OCI-LY1 (cell line): ENCODE results near the gene ARHGEF19.

Experiments
- H2AFZ ChIP-seq: fragments of 200-600 bp; sonication (generic), shearing (Covaris generic); 2 replicates; pipeline ENCODE4 v1.6.0; 2014; ENCODE audit warnings: antibody characterized with exemption, mild to moderate bottlenecking, low read length
- H3F3A ChIP-seq: fragments of 200-600 bp; sonication (generic), shearing (Covaris generic); 2 replicates; pipeline ENCODE4 v1.6.0; 2014; ENCODE audit warnings: mild to moderate bottlenecking, antibody characterized with exemption, low read length, moderate library complexity; ENCODE audit not compliant: insufficient read depth
- H3K27ac ChIP-seq: fragments of 200-600 bp; sonication (generic); 2 replicates; pipeline ENCODE4 v1.5.1; 2014; ENCODE audit warnings: low read length, mixed run types, mild to moderate bottlenecking, low read depth; ENCODE audit not compliant: poor library complexity, severe bottlenecking
- H3K27me3 ChIP-seq: fragments of 200-600 bp; sonication (generic); 2 replicates; pipeline ENCODE4 v1.6.0; 2014; ENCODE audit warnings: antibody characterized with exemption, mild to moderate bottlenecking, low read length, moderate library complexity; ENCODE audit not compliant: insufficient read depth
- H3K36me3 ChIP-seq: fragments of 200-600 bp; sonication (generic); 2 replicates; pipeline ENCODE4 v1.6.1; 2014; ENCODE audit warnings: mild to moderate bottlenecking, antibody characterized with exemption, low read length, moderate library complexity, mixed read lengths; ENCODE audit not compliant: insufficient read depth
- H3K4me1 ChIP-seq: fragments of 200-600 bp; sonication (generic); 2 replicates; pipeline ENCODE4 v1.5.1; 2014; ENCODE audit warnings: mild to moderate bottlenecking, low read length, moderate library complexity; ENCODE audit not compliant: insufficient read depth, severe bottlenecking
- H3K4me2 ChIP-seq: fragments of 200-600 bp; sonication (generic), shearing (Covaris generic); 2 replicates; pipeline ENCODE4 v1.6.1; 2014; ENCODE audit warnings: low read length
- H3K4me3 ChIP-seq: fragments of 200-600 bp; sonication (generic); 2 replicates; pipeline ENCODE4 v1.5.1; 2014; ENCODE audit warnings: low read length, low read depth, mild to moderate bottlenecking, mixed read lengths; ENCODE audit not compliant: poor library complexity, severe bottlenecking
- H3K79me2 ChIP-seq: fragments of 200-600 bp; shearing (Covaris generic); 2 replicates; pipeline ENCODE4 v1.6.1; 2016; ENCODE audit warnings: mixed run types, low read length, mixed read lengths; ENCODE audit not compliant: insufficient read depth
- H3K9ac ChIP-seq: fragments of 200-600 bp; sonication (generic), shearing (Covaris generic); 2 replicates; pipeline ENCODE4 v1.6.1; 2014; ENCODE audit warnings: mild to moderate bottlenecking, low read length, mixed read lengths
- H3K9me2 ChIP-seq: fragments of 200-600 bp; sonication (generic), shearing (Covaris generic); 2 replicates; pipeline ENCODE4 v1.6.1; 2014; ENCODE audit warnings: low read depth, mild to moderate bottlenecking, low read length, mixed read lengths
- H3K9me3 ChIP-seq: fragments of 200-600 bp; shearing (Covaris generic); 2 replicates; pipeline ENCODE4 v1.6.1; 2014; ENCODE audit warnings: low read length, mixed read lengths
- H4K20me1 ChIP-seq: fragments of 200-600 bp; sonication (generic), shearing (Covaris generic); 2 replicates; pipeline ENCODE4 v1.6.0; 2016; ENCODE audit warnings: mild to moderate bottlenecking, low read length; ENCODE audit not compliant: insufficient read depth
- CTCF ChIP-seq: fragments of 200-600 bp; sonication (generic), shearing (Covaris generic); IDR thresholded peaks from 2 replicates; pipeline ENCODE4 v1.5.1; 2017; ENCODE audit warnings: mild to moderate bottlenecking, antibody characterized with exemption, low read length, moderate library complexity, mixed read lengths
- EZH2 ChIP-seq: fragments of 200-600 bp; sonication (generic), shearing (Covaris generic); IDR thresholded peaks from 2 replicates; pipeline ENCODE4 v1.8.0; 2017; ENCODE audit warnings: borderline replicate concordance, mixed run types, mild to moderate bottlenecking, antibody characterized with exemption, low read length, moderate library complexity, mixed read lengths

ARHGEF19 gene

DNA sequence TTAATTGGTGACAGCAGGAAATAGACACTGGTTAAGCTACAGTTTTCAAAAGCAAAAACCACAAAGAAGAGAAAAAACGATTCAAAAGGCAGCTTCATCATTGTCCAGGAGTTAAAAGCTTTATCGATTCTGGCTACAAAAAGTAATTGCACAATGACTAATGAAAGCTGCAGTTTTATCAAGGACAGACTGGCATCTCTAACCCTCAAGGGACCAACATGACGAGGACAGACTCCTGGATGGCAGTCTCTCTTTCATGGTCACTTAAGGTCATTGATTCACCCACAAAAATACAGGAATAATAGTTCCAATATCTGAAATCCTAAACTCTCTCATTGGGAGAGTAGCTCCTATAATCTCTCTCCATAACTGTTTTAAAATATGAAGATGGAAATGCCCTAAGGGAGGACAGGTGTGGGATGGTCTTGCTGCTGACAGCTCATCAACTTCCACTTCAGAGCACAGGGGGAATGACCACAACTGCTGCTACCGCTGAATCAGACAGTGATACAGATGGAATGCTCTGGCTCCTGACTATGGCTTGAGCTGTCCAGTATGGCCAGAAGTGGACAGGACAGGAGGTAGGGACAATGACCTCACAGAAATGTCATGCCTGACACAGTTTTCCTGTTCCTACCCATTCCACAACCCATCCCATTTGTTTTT, 41.9 kb upstream of the ARHGEF19 start:
- H3K27me3 ChIP-seq = no peaks in the 10 kb centered on the region
- H3K9me3 ChIP-seq = no peaks in the 10 kb centered on the region
- H3K36me3 ChIP-seq = peaks cover 58% of the 10 kb centered on the region
- H3K9ac ChIP-seq = no peak overlapping the region
- no peak overlapping the region for H2AFZ ChIP-seq
- H3K27ac ChIP-seq = no peak overlapping the region
- H3K9me2 ChIP-seq = no peaks in the 10 kb centered on the region
- H3K4me2 ChIP-seq = no peak overlapping the region
- no peak overlapping the region for H3K4me3 ChIP-seq
- H3K4me1 ChIP-seq = peaks cover 18% of the 10 kb centered on the region
- H4K20me1 ChIP-seq = no peaks in the 10 kb centered on the region
- H3K79me2 ChIP-seq = no peaks in the 10 kb centered on the region
- H3F3A ChIP-seq = peaks cover 2% of the 10 kb centered on the region; the same call in 1 of the 2 replicates
- TF ChIP-seq EZH2 (no peak), CTCF (no peak)

GRCh38 chr1:16253332-16253922, 41.0 kb upstream of the ARHGEF19 start:
- no peak overlapping the region for H3K9ac ChIP-seq
- no peak overlapping the region for H2AFZ ChIP-seq
- peaks cover 28% of the 10 kb centered on the region for H3K4me1 ChIP-seq
- peaks cover 7% of the 10 kb centered on the region; the same call in 1 of the 2 replicates for H3F3A ChIP-seq
- no peak overlapping the region for H3K4me3 ChIP-seq
- H3K27ac ChIP-seq = no peak overlapping the region
- no peaks in the 10 kb centered on the region for H3K79me2 ChIP-seq
- no peak overlapping the region for H3K4me2 ChIP-seq
- no peaks in the 10 kb centered on the region for H3K27me3 ChIP-seq
- no peak for TF ChIP-seq CTCF
- TF ChIP-seq EZH2 = no peak
- no peaks in the 10 kb centered on the region for H3K9me3 ChIP-seq
- H4K20me1 ChIP-seq = no peaks in the 10 kb centered on the region
- H3K36me3 ChIP-seq = peaks cover 60% of the 10 kb centered on the region
- no peaks in the 10 kb centered on the region for H3K9me2 ChIP-seq

DNA sequence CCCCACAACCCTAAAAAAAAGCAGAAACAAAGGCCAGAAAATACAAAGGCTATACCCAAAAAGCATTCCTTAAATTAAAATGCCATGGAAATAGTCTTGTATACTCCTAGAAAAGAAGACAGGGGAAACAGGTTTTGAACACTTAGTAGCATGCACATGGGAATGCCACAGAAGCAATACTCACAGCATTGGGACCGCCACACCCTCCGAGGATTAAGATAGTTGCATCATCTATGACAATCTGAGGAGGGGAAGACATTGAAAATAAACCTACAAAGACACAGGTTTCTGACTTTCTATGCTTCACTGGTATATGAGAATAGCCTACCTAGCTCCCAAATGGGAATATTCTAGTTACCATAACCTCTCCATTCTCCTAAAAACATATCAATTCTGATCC, 40.5 kb upstream of the ARHGEF19 start:
- no peak for TF ChIP-seq CTCF
- TF ChIP-seq EZH2 = no peak
- no peaks in the 10 kb centered on the region for H4K20me1 ChIP-seq

More for the DNA sequence above, 40.5 kb upstream of the ARHGEF19 start:
- no peak overlapping the region for H3K4me3 ChIP-seq
- H3K9me3 ChIP-seq = no peaks in the 10 kb centered on the region
- no peak overlapping the region for H3K27ac ChIP-seq
- no peak overlapping the region for H2AFZ ChIP-seq
- no peaks in the 10 kb centered on the region for H3K27me3 ChIP-seq
- peaks cover 65% of the 10 kb centered on the region for H3K36me3 ChIP-seq
- H3K4me2 ChIP-seq = no peak overlapping the region
- H3F3A ChIP-seq = peaks cover 7% of the 10 kb centered on the region; the same call in 1 of the 2 replicates
- no peak overlapping the region for H3K9ac ChIP-seq
- peaks cover 32% of the 10 kb centered on the region for H3K4me1 ChIP-seq
- no peaks in the 10 kb centered on the region for H3K79me2 ChIP-seq
- H3K9me2 ChIP-seq = no peaks in the 10 kb centered on the region
